SK-N-SH (cell line): ENCODE measurements around the gene DUT.

ENCODE experiments used
- EP300 ChIP-seq, 2 experiments: IDR thresholded peaks; 2 replicates each; pipeline versions ENCODE4 v1.4.0 to v1.6.1; 2012; ENCODE audit warnings: borderline replicate concordance in 1 of 2, low read depth in 1 of 2, low read length in 1 of 2
- EZH2phosphoT487 ChIP-seq: fragments of 200-600 bp; sonication (generic); IDR thresholded peaks from 2 replicates; pipeline ENCODE4 v1.6.1; 2017; ENCODE audit warnings: low read depth, mixed run types, mild to moderate bottlenecking, antibody characterized with exemption, moderate library complexity, borderline replicate concordance
- FOXJ3 ChIP-seq: sonication (generic); formaldehyde crosslinking; IDR thresholded peaks from 2 replicates; pipeline ENCODE4 v1.5.1; 2020; ENCODE audit warnings: mild to moderate bottlenecking, missing genetic modification reagents
- GABPA ChIP-seq: IDR thresholded peaks from 2 replicates; pipeline ENCODE4 v1.4.0; 2012; ENCODE audit warnings: low read depth, mild to moderate bottlenecking
- MXI1 ChIP-seq: IDR thresholded peaks from 2 replicates; pipeline ENCODE4 v1.6.1; 2012; ENCODE audit warnings: mild to moderate bottlenecking, low read depth, low read length, improper control_type of control experiment
- POLR2AphosphoS5 ChIP-seq: IDR thresholded peaks from 2 replicates; pipeline ENCODE4 v1.6.1; 2012; ENCODE audit warnings: low read depth, low read length
- REST ChIP-seq: IDR thresholded peaks from 2 replicates; pipeline ENCODE4 v1.6.1; 2012; ENCODE audit warnings: mild to moderate bottlenecking, low read depth, low read length, moderate library complexity
- SIN3A ChIP-seq: IDR thresholded peaks from 2 replicates; pipeline ENCODE4 v1.6.1; 2012; ENCODE audit warnings: low read depth, mild to moderate bottlenecking, low read length, moderate library complexity, borderline replicate concordance
- TAF1 ChIP-seq: IDR thresholded peaks from 2 replicates; pipeline ENCODE4 v1.6.1; 2012; ENCODE audit warnings: low read depth, mild to moderate bottlenecking, low read length, moderate library complexity, borderline replicate concordance
- TF ChIP-seq, protein P1 (sequence below): fragments of 200-600 bp; sonication (generic); IDR thresholded peaks from 2 replicates; pipeline ENCODE4 v1.6.1; 2017; ENCODE audit warnings: antibody characterized with exemption, mild to moderate bottlenecking, moderate library complexity
- TF ChIP-seq, protein P2 (sequence below): IDR thresholded peaks from 2 replicates; pipeline ENCODE4 v1.4.0; 2012; ENCODE audit warnings: low read depth

- TF ChIP-seq POLR2AphosphoS5: no peak
- TF ChIP-seq, protein P1, sequence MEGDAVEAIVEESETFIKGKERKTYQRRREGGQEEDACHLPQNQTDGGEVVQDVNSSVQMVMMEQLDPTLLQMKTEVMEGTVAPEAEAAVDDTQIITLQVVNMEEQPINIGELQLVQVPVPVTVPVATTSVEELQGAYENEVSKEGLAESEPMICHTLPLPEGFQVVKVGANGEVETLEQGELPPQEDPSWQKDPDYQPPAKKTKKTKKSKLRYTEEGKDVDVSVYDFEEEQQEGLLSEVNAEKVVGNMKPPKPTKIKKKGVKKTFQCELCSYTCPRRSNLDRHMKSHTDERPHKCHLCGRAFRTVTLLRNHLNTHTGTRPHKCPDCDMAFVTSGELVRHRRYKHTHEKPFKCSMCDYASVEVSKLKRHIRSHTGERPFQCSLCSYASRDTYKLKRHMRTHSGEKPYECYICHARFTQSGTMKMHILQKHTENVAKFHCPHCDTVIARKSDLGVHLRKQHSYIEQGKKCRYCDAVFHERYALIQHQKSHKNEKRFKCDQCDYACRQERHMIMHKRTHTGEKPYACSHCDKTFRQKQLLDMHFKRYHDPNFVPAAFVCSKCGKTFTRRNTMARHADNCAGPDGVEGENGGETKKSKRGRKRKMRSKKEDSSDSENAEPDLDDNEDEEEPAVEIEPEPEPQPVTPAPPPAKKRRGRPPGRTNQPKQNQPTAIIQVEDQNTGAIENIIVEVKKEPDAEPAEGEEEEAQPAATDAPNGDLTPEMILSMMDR: no peak
- TF ChIP-seq SIN3A: no peak
- TF ChIP-seq MXI1: no peak
- TF ChIP-seq EZH2phosphoT487: no peak
- TF ChIP-seq GABPA: no peak
- TF ChIP-seq TAF1: no peak
- no peak for TF ChIP-seq FOXJ3 (CRISPR knock-in tag)
- TF ChIP-seq EP300 (IDR thresholded peaks at IDR 0.05; ENCODE audit: borderline replicate concordance in 1 of 2, low read depth in 1 of 2, low read length in 1 of 2): no peak
- TF ChIP-seq REST: no peak
- TF ChIP-seq, protein P2, sequence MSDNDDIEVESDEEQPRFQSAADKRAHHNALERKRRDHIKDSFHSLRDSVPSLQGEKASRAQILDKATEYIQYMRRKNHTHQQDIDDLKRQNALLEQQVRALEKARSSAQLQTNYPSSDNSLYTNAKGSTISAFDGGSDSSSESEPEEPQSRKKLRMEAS: no peak
Observed at GRCh38 chr15:48366584-48367312, 35.5 kb downstream of the DUT start.
